HG02759 (cell line): ENCODE measurements around the gene LAMP5.

Experiments used
- ATAC-seq: cut with Tn5 transposase; IDR thresholded peaks from one replicate; pipeline ENCODE4 v1.9.1; 2021; ENCODE audit warnings: mild to moderate bottlenecking, moderate library complexity; ENCODE audit not compliant: unreplicated experiment

The LAMP5 gene

GRCh38 chr20:9531581-9531980 is 17.2 kb downstream of the LAMP5 start:
- no peak for ATAC-seq

GRCh38 chr20:9532069-9532838 is 17.9 kb downstream of the LAMP5 start:
- ATAC-seq, result no peak

GRCh38 chr20:9534025-9534424 is 19.6 kb downstream of the LAMP5 start:
- no peak for ATAC-seq

- no peak for ATAC-seq
Measured at GRCh38 chr20:9535449-9535848, 21.1 kb downstream of the LAMP5 start.

GRCh38 chr20:9543214-9543613 is 28.8 kb downstream of the LAMP5 start:
- no peak for ATAC-seq

GRCh38 chr20:9550283-9550682 is 35.9 kb downstream of the LAMP5 start:
- no peak for ATAC-seq

- no peak for ATAC-seq
Measured at GRCh38 chr20:9550871-9551270, 36.5 kb downstream of the LAMP5 start.

GRCh38 chr20:9551808-9552550 is 37.6 kb downstream of the LAMP5 start:
- ATAC-seq, result no peak

GRCh38 chr20:9555781-9556180 is 41.4 kb downstream of the LAMP5 start:
- no peak for ATAC-seq

GRCh38 chr20:9557411-9557810 is 43.0 kb downstream of the LAMP5 start:
- ATAC-seq, result no peak

- ATAC-seq, result no peak
Measured at GRCh38 chr20:9565910-9566550, 51.6 kb downstream of the LAMP5 start.

GRCh38 chr20:9566977-9567376 is 52.6 kb downstream of the LAMP5 start:
- no peak for ATAC-seq

- no peak for ATAC-seq
Measured at GRCh38 chr20:9570612-9571011, 56.2 kb downstream of the LAMP5 start.

GRCh38 chr20:9571783-9572182 is 57.4 kb downstream of the LAMP5 start:
- ATAC-seq, result no peak

- ATAC-seq, result no peak
Measured at GRCh38 chr20:9572670-9573069, 58.3 kb downstream of the LAMP5 start.

- no peak for ATAC-seq
Measured at GRCh38 chr20:9573335-9574151, 59.2 kb downstream of the LAMP5 start.

- ATAC-seq, result no peak
Measured at GRCh38 chr20:9574181-9574580, 59.8 kb downstream of the LAMP5 start.

- ATAC-seq, result no peak
Measured at GRCh38 chr20:9574776-9575175, 60.4 kb downstream of the LAMP5 start.

- ATAC-seq, result no peak
Measured at GRCh38 chr20:9575836-9576235, 61.4 kb downstream of the LAMP5 start.

GRCh38 chr20:9576695-9577094 is 62.3 kb downstream of the LAMP5 start:
- ATAC-seq, result no peak

- ATAC-seq, result no peak
Measured at GRCh38 chr20:9577397-9577796, 63.0 kb downstream of the LAMP5 start.
